ENCODE data around the gene MSANTD4.
"Not testable (repeated sequence)": the region's sequence is repeated elsewhere in the genome, so short reads cannot be mapped to it uniquely, and the experiment has no call there.

The MSANTD4 gene

DNA sequence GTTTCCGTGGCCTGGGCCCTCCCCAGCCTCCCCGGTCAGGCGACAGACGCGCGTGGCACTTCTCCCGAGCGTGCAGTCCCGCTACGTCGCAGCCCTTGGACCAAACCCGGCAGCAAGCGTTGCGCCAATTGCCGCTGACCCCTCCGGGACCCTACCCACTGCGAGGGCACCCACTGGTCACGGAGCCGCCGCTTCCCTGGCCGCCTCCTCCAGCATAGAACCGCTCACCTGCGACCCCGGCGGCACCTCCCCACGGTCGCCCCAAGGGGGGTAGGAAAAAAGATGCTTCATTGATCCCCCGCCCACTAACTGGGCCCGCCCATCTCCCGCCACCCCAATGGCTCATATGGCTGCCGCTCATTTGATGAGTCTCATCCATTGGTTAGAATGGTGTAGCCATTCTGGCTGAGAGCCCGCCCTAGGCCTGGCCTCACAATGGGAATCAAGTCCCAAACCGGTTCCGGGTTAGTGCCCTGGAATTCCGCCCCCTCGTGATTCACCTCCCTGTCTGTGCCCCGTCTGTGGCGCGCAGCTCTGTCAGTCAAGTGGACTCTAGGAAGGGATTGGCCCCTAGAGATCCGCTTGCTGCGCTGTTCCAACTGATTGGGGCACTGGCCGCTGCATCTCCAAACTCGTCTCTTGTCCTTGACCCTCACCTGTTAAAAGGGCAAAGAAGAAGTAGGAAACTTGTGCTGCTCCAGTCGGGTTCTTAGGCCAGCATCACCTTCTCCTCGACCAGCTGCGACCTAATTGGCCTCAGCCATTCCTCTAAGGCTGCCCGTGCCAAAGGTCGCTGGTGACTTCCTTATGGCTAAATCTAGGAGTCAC lies at the start of gene MSANTD4:
MSANTD4 (minus strand) TSS at position 274 of the 828 bp plus-strand sequence. CDS start 11,323 bp downstream, outside the sequence.
- peak; percentile 99 for DNase-seq (ENCODE audit: low read depth)

DNA sequence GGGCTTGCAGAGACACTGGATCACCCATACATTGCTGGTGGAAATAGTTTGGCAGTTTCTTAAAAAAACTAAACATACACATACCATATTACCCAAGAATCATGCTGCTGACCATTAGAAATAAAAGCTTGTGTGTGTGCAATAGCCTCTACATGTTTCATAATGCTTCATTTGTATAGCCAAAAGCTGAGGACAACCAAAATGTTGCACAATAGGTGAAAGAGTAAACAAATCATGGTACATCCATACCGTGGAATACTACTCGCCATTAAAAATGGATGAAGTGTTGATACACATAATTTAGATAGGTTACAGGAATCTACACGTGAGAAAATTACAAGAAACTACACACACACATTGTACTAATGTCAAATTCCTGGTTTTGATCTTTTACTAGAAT lies 48.6 kb upstream of the MSANTD4 start:
- no peak for DNase-seq (ENCODE audit: low read depth)

DNA sequence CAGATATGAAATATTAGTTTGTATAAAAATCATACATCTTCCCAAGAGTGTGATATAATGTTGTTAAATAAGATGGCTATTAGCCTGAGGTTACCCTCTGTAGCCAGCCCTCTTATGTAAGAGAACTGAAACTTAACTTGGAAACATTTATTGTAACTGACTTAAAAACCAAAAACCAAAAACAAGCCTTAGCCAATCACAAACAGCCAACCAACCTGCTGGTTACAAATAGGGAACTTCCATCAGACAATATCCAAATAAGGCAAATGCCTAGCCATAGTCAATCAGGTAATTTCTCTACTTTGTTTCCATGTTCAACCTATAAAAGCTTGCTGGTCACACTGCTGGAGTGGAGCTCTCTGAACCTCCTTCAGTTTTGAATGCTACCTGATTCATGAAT lies 41.0 kb upstream of the MSANTD4 start:
- no peak for DNase-seq (ENCODE audit: low read depth)

DNA sequence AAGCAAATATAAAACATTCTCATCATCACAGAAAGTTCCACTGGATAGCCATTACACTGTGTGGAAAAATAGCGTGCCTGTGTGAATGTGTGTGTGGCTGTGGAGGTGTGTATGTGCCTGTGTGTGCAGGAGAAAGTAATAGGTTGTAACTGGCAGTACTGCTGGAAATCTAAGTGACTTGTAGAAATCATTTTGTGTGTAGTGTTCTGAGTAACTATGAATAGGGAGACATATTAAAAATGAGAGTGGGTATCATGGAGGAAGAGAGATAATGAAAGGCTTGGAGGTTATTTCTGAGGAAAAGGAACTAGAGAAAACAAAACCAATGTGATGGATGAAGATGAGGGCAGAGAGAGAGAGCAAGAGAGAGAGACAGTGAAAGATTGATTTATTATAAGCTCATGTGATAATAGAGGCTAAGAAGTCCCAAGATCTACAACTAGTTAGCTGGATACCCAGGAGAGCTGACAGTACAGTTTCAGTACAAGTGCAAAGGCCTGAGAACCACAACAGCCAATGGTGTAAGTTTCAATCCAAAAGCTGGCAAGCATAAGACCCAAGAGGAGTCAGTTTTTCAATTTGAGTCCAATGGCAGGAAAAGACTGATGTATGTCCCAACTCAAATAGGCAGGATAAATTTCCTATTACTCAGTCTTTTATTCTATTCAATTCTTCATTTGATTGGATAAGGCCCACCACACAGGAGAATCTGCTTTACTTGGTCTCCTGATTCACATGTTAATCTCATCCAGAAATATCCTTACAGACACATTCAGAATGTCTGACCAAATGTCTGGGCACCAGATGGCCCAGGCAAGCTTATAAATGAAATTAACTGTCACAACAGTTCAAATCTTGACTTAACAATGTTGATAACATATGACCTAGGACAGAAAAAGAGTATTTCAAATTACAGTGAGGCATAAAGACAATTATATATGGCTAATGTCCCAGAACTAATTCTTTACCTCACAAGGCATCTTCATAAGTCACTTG lies 40.2 kb upstream of the MSANTD4 start:
- no peak for DNase-seq (ENCODE audit: low read depth)

DNA sequence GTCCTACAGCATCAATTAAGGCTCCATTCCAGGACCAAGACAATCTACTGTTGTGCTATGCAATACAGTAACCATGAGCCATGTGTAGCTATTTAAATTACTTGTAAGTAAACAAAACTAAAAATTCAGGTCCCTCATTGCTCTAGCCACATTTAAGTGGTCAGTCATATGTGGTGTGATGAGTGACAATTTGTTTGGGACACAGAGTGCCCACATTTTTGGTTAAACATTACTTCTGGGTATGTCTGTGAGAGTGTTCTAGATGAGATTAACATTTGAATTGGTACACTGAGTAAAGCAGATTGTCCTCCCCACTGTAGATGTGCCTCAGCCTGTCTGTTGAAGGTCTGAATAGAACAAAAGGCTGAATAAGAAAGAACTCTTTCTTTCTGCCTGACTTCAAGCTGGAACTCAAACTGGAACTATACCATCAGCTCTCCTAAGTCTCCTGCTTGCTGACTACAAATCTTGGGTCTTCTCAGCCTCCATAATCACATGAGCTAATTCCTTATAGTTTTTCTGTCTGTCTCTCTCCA lies 39.3 kb upstream of the MSANTD4 start:
- no peak for DNase-seq (ENCODE audit: low read depth)

DNA sequence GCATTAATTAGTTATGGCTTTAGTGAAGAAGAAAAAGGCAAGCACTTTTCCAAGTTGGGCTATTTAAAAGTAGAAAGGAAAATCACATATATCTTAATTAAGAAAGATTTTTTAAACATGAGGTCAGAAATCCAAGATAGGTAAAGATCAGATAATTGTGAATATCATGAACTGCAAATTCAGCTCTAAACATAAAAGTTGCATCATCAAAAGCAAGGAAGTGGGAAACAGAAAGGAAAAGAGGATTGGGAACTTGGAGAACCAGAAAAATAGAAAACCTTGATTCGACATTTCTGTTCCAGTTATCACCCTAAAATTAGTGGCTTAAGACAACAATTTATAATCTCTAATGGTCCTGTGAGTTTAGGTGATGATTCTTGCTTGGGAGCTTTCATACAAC lies 37.6 kb upstream of the MSANTD4 start:
- no peak for DNase-seq (ENCODE audit: low read depth)

DNA sequence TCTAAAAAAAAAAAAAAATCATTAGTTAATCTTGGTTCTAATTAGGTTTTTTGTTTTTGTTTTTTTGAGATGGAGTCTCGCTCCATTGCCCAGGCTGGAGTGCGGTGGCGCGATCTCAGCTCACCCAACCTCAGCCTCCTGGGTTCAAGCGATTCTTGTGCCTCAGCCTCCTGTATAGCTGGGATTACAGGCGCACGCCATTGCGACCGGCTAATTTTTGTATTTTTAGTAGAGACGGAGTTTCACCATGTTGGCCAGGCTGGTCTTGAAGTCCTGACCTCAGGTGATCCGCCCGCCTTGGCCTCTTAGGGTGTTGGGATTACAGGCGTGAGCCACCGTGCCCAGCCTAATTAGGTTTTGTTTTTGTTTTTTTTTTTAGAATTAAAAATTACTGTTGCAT lies 36.3 kb upstream of the MSANTD4 start:
- not testable (repeated sequence) for DNase-seq (ENCODE audit: low read depth)

DNA sequence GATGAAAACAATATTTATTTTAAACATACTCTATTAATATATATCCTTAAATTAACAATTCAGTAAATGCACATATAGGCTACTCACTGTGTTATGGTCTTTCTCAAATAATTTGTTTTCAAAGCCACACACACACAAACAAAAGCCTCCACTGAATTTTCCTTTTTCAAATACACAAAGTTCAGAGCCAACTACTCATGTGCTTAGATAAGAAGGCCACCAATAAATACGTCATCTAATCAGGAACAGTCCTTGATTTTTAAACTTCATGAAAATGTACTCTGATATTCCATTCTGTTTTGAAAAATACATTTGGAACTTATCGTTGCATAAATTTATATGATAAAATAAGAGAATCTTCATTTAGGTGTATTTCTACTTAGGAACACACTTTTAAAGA lies 29.1 kb upstream of the MSANTD4 start:
- no peak for DNase-seq (ENCODE audit: low read depth)

DNA sequence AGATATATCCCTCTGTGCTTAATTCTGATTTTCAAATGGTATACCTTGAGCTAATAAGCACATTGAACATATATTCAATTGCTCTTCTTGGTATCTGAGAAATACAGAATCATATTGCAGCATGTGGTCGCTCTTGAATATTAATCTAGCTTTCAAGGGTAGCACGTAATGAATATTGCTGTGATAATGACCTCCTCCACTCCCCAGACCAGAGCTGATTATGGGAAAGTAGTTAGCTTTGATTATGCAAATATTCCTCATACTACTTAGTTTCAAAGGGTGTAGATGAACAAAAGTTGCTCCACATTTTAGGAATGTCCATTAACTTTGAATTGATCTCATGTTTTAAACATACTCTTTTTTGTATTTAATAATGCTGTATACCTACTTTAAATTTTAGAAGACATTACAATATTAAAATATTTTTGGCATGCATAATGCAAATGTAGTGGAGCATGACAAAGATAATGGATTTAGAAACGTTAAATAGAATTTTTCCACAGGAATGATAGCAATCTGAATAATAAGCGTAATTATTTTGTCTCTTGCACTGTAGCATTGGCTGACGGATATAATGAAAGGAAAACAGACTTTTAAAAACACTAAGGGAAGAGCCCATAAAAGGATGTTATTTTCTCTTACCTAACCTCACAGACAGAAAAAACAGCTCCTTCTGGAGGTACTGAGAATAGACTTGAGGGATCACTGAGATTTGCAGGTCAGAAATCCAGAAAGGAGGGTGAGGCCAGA lies 27.9 kb upstream of the MSANTD4 start:
- DNase-seq (ENCODE audit: low read depth): no peak

DNA sequence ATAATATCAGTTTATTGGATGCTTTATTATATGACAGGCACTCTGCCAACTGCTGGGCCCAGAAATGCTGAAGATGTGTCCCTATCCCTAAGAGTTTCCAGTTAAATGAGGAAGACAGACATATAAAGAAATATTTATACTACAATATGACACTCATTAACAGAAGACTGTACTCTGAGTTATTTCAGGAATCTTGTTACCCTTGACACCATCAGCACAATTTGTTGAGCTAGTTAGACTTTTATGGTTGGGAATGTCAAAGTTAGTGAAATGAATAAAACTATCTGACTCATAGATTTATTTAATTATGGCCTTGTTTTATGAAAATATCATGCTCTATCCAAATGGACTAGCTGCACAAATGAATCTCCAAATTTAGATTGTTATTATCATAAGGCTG lies 25.6 kb upstream of the MSANTD4 start:
- peak; percentile 1 for DNase-seq (ENCODE audit: low read depth)

DNA sequence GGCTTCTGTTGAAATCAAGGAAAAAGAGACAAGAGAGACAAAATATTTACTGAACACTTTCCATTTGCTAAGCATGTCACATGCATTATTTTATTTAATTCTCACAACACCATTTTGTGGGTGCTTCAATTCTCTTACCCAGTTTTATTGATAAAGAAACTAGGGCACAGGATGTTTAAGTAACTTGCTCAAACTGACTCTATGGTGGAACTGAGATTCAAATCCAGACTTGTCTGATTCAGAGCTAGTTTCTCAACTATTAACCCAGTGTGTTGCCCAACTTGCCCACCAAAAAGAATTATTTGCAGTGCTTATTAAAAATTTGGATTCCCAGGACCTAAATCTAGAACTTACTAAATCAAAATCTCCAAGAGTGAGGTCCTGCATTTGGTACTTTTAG lies 21.5 kb upstream of the MSANTD4 start:
- DNase-seq (ENCODE audit: low read depth): no peak

DNA sequence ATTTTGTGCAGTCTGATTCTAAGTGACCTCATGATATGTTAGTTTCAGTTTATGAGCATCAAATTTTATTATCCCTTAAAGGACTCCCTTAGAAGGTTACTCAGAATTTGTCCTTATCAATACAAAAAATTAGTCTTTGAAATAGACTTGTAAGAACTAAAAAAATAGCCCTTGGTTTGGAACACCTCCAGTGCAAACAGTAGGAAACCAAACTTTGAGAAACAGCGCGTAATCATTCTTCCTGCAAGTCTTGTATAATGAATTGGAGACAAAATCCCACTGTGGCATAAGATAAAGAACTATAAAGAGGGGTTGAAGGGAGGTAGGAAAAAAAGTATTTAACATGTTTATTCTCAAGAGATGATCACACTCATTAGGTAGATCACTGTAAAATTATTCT lies 10.8 kb upstream of the MSANTD4 start:
- DNase-seq (ENCODE audit: low read depth): no peak

DNA sequence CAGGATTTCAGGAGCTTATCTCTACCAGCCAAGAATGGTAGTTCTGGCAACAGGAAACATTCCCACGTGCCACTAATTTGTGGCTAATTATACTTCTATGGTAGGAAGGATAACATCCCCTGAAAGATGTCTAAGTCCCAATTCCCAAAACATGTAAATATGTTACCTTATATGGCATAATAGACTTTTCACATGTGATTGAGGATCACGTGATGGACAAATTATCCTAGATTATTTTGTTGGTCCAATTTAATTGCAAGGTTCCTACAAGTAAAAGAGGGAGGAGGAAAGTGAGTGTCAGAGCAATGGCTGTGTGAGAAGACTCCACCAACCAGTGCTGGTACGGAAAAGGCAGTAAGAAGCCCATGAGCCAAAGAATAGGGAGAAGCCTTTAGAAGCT lies 9.9 kb upstream of the MSANTD4 start:
- no peak for DNase-seq (ENCODE audit: low read depth)

DNA sequence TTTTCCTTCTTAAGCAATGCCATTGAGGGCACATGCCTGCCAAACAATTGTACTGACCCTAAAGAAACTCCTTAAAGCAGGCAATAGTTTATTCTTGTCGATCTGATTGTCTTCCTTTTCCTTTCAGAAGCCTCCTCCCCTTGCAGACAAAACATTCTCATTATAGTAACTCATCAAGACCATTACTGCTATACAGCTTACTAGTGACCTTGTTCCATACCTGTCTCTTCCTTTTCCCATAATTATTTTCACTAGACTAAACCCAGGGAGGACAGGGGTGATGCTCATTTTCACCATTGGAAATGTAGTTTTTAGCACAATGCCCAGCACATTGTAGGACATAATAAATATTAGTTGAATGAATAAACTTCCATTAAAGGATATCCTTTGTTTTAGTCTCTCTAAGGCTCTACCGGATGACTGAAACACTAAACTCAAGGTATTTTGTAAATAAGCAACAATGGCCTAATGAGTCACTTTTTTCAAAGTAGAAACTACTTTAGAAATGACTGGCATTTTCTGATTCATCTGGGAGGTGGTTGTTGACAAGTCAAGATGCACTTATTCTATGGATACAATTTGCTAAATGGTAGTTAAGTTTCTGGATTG lies 9.3 kb upstream of the MSANTD4 start:
- no peak for DNase-seq (ENCODE audit: low read depth)

DNA sequence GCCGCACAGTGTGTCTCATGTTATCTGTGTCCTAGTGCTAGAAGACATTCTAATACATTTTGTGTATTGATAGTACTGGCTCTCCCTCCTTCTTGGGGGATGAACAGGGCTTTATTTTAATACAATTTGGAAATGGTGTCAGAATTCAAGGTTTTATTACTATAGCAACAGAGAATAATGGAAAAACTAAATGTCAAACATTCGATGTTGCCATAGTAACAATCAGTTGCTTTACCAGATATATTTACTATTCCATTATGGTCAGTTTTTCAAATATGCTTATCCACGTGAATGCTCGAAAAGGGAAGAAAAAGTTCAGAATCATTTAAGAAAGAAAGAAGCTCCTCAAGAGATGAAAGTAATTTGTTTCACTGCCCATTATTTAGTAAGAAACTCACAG lies 8.6 kb upstream of the MSANTD4 start:
- no peak for DNase-seq (ENCODE audit: low read depth)

DNA sequence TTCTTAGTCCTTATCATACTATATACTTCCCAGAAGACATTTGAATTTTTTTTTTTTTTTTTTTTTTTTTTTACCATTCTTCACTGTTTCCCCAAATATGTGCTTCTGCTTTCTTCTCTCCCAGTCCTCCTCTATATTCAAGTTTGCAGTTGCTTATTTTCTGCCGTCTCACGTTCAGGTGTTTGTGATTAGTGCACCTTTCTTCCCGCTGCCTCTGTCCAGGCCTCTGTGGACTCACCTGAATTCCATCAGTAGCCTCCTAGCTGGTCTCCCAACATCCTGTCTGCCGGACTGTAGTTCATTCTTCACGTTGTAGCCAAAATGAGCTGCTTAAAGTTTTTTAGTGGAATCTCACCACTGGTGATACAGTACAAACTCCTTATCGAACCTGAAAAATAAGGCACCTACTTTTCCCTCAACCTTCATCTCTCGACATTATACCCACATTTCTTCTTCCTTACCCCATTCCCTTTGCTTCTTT lies 795 bp upstream of the MSANTD4 start:
- no peak for DNase-seq (ENCODE audit: low read depth)

DNA sequence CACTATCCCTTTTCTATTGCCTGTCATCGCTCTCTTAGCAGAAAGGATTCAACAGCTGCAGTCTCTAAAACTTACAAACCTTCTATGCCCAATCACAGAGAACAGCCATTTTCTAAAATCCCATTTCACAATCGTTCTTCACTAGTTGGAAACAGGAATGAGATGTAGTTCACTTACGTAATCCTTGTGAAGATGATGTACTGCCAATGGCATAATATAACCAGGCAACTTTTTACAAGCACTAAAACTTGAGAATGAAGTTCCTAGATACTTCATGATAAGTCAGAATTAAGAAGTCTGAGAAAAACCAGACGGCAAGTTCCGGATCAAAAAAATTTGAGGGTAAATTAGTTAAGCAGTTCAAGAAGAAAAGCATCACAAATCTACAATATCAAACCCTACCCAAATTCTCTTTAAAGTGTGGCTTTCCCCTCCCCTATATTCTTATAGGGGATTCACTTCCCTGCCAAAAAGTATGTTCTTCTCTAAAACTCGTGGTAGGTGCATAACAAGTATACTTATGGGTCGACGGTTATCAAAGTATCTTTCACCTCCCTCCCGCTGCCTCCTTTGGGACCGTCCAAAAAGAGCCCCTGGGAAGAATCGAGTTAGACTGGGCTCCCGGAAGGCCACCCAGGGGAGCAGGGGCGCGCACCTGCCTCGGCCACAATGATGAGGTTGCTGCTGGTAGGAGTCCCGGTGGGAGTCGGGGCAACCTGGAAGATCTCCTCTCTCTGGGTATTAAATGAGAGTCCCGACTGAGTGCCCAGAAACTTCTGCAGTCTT lies 666 bp downstream of the MSANTD4 start:
- peak; percentile 17 for DNase-seq (ENCODE audit: low read depth)

DNA sequence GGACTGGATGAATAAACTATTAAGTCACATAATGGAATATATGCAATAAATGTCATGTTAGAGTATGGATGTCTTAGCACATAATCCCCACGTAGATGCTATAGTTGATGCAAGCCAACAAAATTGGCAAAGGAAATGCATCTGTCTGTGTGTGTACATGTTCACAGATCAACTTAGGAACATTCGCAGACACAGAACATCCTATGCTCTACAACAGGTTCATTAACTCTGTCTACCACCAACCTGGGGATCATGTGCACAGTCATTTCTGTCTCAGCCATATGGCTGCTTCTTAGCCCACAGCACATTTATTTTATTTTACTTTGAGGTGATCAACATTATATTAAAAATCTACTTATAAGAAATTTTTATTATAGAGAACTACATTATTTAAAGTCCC lies 4.9 kb downstream of the MSANTD4 start:
- no peak for DNase-seq (ENCODE audit: low read depth)

DNA sequence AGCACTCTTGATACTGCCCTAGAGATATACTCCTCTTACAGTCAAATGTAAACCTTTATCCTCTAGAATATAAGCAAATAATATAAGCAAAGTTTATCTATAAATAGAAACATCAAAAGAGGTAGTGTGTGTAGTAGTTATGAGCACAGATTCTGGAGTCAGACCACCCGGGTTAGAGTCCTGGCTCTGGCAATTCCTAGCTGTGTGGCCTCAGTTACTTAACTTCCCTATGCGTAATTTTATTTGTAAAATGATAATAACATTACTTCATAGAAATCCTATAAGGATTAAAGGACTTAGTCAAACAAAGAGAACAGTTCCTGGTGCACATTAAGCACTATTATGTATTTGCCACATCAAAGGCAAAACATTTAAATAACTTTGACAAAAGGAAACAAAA lies 7.0 kb downstream of the MSANTD4 start:
- DNase-seq (ENCODE audit: low read depth): no peak

DNA sequence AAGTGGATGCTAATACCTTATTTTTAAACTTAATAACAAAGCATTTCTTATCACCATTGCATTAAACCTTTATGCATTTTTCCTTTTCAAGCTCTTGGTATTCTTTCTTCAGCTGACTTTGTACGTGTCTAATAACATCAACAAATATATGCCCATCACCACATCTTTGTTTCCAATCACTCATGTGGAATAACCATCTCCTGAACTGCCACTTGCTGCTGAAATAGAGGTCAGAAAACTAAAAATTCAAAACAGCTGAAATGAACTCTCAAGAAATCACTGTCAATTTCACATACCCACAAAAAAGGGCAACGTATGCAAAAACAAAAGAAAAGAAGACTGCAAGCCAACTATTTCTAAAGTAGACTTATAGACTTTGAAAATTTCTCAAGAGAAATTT lies 7.4 kb downstream of the MSANTD4 start:
- DNase-seq (ENCODE audit: low read depth): no peak

DNA sequence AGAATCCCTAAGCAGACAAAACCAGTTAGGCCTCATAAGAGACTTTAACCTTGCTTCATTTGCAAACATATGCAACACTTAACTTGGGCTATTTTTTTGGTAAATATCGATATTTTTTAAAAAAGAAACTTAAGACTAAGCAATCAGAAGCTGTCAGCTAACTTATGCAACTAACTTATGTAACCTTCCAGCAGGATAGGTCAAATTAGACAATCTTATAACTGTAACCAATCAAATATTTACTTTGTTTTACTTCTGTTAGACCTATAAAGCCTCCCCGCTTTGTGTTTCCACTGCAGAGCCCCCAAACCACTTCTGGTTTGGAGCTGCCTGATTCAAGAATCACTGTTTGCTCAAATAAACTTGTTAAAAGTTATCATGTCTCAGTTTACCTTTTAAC lies 8.0 kb downstream of the MSANTD4 start:
- DNase-seq (ENCODE audit: low read depth): no peak
